ENCODE measurements around the gene KIF22.

Gene KIF22

GRCh38 chr16:29804020-29804419 is 13.5 kb downstream of the KIF22 start:
- DNase-seq (ENCODE audit: low read depth): no peak

DNA sequence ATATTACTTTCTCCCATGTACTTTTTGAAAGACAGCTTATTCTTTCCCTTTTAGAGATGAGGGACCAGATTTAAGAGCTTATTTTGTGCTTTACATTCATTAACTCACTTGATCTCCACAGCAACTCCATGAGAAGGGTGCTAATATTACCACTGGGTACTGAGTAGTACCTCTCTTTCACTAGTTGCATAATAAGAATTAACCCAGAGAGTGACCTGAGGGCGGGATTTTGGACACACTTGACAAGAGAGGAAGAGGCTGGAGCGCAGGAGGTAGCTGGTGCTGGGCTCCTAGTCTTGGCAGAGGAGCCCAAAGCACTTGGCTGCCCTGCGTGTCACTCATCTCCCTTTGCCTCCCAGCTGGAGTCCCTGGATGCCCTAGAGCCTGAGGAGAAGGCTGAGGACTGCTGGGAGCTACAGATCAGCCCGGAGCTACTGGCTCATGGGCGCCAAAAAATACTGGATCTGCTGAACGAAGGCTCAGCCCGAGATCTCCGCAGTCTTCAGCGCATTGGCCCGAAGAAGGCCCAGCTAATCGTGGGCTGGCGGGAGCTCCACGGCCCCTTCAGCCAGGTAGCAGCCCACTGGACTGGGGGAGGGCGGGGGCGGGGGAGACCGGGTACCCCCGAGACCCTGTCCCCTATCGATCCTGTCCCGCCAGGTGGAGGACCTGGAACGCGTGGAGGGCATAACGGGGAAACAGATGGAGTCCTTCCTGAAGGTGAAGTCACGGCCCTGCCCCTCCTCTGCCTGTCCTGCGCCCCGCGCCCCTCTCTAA is 14.1 kb downstream of the KIF22 start:
- DNase-seq (ENCODE audit: low read depth): no peak

DNA sequence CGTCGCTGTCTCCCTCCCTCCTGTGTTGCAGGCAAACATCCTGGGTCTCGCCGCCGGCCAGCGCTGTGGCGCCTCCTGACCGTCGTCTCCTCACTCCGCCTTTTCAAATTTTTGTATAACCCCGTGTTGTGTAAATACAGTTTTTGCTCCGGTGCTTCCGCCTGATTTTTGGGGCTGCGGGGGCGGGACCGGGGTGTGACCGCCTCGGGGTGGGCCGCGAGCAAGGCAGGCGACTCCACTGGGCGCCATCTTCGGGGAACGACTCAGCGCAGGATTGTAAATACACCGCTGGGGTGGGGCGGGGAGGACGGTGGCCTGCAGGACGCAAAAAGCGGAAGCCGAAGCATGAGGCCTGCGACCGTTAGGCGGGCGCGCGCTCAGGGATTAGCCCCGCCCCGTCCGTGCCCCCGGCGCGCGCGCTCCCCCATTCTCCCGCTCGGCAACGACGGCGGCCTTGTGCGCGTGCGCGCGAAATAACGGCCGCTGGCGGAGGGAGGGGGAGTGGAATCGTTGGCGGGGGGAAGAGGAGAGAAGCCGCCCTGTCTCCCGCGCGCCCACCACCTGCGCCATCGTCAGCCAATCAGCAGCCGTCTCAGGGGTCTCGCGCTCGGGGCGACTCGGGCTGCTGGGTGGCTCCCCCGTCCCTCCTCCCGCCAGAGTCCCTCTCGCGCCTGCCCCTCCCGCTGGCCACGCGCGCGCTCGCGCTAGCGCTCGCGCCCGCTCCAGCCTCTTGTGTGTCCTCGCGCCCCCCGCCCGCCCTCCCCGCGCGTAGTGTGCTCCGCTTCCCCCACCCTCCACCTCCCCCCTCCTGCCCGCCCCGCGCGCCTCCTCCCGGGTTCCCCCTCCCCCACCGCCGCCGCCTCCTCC is 14.9 kb downstream of the KIF22 start:
- peak; percentile 96 for DNase-seq (ENCODE audit: low read depth)

DNA sequence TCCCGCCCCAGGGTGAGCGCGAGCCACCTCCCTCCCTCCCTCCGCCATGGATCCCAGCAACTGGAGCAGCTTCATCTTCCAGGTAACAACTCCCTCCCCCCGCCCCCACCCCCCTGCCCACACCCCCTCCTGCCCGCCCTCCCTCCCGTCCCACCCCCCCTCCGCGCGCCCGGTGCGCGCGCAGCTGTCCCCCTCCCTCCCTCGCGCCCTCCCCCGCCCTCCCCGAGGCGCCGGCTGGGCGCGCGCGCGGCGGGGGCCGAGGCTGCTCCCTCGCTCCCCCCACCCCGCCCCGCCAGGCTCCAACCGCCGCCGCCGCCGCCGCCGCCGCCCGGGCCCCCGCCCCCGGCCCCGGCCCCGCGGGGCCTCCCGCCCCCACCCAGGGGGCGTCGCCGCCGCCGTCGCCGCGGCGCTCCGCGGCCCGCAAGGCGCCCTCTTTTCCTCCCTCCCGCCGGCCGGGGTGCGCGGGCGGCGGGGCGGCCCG is 15.6 kb downstream of the KIF22 start, which contains the start of gene MAZ:
Gene MAZ (plus strand): TSS at position 431 of the 481 bp plus-strand sequence. CDS start 173 bp downstream, outside the sequence.
- DNase-seq (ENCODE audit: low read depth): peak; percentile 71

GRCh38 chr16:29806641-29807425 is 16.3 kb downstream of the KIF22 start:
- peak; percentile 59 for DNase-seq (ENCODE audit: low read depth)

DNA sequence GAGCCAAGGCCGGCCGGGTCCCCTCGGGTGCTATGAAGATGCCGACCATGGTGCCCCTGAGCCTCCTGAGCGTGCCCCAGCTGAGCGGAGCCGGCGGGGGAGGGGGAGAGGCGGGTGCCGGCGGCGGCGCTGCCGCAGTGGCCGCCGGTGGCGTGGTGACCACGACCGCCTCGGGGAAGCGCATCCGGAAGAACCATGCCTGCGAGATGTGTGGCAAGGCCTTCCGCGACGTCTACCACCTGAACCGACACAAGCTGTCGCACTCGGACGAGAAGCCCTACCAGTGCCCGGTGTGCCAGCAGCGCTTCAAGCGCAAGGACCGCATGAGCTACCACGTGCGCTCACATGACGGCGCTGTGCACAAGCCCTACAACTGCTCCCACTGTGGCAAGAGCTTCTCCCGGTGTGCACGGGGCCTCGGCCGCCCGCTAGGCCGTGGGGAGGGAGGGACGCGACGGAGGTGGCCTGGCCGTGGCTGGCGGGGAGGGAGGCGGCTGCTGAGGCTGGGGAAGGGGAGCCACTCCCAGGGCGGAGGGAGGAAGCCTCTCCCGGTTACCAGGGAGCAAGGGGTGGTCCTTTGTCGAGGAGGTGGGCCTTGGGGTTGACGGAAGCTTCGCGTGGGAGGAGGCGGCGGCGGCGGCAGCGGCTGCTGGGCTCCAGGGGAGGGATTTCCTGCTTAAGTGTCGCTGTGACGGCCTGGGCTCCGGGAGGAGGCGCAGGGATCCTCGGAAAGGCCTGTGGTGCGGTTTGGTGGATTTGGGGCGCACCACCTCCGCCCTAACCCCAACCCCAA is 17.1 kb downstream of the KIF22 start:
- peak; percentile 87 for DNase-seq (ENCODE audit: low read depth)

- no peak for DNase-seq (ENCODE audit: low read depth)
Measured at GRCh38 chr16:29808219-29808900, 17.8 kb downstream of the KIF22 start.

DNA sequence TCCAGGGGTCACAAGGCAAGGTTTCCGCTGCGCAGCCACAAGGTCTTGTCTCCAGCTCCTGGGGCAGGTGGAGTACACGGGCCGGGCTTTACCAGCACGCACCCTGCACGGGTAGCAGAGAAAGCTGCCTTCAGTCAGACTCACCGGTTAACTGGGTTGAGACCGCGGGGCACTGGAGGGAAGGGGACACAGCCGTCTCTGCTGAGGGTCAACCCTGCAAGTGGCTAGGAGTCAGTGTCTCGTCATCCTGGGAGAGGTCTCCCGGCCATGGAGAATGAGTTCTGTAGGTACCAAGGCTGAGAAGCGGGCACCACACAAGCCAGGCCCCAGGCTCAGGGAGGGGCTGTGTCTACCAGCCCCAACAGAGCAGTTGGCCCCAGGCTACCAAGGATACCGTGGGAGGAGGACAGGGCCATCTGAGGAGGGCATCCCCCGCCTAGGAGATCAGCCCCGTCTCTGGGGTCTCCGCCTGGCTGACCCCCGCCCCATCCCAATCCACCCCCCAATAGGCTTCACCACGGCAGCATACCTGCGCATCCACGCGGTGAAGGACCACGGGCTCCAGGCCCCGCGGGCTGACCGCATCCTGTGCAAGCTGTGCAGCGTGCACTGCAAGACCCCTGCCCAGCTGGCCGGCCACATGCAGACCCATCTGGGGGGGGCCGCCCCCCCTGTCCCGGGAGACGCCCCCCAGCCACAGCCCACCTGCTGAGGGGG is 18.6 kb downstream of the KIF22 start:
- no peak for DNase-seq (ENCODE audit: low read depth)

DNA sequence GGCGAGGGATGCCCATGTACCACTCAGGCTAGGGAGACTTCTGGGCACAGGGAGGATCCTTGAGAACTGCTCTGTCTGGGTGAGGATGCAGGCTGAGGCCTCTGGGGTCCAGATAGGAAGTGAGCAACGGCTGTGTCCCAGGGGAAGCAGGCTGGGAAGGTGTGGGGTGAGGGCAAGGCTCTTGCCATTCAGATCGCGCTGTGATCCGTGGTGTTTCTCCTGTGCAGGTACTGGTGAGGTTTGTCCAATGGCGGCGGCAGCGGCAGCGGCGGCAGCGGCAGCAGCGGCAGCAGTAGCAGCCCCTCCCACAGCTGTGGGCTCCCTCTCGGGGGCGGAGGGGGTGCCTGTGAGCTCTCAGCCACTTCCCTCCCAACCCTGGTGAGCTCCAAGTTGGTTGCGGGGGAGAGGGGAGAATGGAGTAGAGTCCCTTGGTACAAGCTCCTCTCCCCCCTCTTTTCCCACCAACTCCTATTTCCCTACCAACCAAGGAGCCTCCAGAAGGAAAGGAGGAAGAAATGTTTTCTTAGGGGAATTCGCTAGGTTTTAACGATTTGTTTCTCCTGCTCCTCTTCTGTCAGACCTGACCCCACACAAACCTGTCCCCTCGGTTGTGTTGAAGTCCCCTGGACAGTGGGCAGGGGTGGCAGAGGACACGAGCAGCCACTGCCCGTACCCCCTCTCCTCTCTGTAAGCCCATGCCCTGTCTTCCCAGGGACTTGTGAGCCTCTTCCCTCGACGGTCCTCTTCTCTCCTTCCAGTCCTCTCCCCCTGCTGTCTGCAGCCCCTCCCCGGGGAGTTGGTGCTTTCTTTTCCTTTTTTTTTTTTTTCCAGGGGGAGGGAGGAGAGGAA is 19.5 kb downstream of the KIF22 start:
- no peak for DNase-seq (ENCODE audit: low read depth)

- DNase-seq (ENCODE audit: low read depth): no peak
Measured at GRCh38 chr16:29810699-29811169, 20.2 kb downstream of the KIF22 start.

- DNase-seq (ENCODE audit: low read depth): peak; percentile 69
Measured at GRCh38 chr16:29811170-29811895, 20.8 kb downstream of the KIF22 start.

DNA sequence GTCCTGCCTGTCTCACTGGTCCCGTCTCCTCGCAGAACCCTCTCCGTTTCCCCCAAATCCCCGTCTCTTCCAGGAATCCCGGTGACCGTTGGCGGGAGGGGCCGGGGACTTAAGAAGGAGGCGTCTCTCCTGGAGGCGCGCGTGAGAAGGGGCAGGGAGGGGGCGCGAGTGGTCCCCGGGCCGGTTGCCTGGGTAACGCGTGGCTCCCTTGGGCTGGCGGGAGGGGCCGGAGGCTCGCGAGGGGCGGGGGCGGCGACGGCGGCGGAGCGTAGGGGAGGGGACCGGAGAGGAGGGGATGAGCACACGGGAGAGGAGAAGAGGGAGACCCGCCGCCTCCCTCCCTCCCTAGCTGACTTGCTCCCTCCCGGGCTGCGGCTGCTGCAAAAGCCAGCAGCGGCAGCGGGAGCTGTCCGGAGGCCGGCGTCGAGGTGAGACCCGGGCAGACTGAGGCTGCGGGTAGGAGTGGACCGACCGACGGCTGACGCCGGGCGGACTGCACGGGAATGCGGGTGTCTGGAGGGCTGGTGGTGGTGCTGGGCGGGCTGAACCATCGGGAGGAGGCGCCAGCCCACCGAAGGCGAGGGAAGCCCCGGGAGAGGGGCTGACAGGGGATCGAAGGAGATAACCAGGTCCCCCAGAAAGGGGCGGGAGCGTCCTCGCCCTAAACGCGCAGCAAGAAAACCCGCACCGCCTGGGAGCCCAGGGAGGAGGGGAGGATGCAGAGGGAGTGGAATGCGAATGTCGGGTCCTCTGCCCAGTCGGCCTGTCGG is 21.5 kb downstream of the KIF22 start, which contains the start of gene PRRT2:
Gene PRRT2 (plus strand): TSS at position 298 of the 770 bp plus-strand sequence. CDS start 862 bp downstream, outside the sequence.
- DNase-seq (ENCODE audit: low read depth): no peak

DNA sequence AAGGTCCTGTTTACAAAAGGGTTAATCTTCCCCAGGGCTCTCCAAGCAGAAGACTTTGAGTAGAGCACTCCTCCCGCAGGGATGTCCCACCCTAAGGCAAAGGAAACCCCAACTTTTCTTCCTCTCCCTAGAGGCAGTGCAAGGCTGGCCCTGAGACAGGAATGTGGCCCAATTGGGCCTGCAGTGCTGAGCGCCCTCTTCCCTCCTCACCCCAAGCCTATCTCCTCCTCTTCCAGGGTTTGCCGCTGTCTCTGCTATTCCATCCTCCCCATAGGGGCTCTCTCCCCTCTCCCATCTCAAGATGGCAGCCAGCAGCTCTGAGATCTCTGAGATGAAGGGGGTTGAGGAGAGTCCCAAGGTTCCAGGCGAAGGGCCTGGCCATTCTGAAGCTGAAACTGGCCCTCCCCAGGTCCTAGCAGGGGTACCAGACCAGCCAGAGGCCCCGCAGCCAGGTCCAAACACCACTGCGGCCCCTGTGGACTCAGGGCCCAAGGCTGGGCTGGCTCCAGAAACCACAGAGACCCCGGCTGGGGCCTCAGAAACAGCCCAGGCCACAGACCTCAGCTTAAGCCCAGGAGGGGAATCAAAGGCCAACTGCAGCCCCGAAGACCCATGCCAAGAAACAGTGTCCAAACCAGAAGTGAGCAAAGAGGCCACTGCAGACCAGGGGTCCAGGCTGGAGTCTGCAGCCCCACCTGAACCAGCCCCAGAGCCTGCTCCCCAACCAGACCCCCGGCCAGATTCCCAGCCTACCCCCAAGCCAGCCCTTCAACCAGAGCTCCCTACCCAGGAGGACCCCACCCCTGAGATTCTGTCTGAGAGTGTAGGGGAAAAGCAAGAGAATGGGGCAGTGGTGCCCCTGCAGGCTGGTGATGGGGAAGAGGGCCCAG is 22.4 kb downstream of the KIF22 start:
- no peak for DNase-seq (ENCODE audit: low read depth)

DNA sequence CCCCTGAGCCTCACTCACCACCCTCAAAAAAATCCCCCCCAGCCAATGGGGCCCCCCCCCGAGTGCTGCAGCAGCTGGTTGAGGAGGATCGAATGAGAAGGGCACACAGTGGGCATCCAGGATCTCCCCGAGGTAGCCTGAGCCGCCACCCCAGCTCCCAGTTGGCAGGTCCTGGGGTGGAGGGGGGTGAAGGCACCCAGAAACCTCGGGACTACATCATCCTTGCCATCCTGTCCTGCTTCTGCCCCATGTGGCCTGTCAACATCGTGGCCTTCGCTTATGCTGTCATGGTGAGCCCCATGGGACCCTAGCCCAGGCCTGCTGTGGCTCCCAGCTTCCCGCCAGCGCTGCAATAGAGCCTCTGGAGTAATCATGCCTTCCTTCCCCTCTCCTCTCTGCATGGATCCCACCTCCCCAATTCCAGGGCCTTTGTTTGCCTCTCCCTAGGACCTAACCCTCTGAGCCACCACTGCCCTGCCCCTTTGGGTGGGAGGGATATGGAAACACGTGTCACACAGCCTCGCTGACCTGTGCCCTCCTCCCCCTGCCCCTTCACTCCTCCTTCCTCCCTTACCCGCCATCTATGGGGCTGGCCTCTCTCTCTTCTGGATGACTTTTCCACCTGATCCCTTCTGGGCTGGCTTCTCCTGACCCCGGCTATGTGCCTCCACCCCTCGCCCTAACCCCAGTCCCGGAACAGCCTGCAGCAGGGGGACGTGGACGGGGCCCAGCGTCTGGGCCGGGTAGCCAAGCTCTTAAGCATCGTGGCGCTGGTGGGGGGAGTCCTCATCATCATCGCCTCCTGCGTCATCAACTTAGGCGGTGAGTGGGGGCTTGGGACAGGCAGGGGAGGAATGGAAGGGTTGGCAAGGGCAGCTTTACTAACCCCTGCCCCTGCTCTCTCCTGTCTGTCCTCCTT is 23.4 kb downstream of the KIF22 start:
- DNase-seq (ENCODE audit: low read depth): no peak

DNA sequence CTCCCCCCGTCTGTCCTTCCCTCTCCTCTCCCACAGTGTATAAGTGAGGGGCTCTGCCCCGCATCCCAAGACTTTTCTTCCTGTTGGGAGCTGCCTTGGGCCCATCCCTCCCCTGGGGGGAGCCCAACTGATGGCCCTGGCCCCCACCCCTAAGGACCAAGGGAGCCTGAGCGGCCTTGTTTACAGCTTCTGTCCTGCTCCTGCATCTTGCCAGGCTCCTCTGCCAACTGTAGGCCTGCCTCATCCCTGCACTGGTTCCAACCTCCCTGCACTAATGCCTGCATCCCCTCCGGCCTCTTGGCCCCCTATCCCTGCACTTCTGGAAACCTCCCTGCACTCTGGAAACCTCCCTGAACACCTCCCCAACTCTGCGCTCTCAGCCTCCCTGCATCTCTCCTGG is 24.0 kb downstream of the KIF22 start:
- DNase-seq (ENCODE audit: low read depth): no peak

Measured in activated T-cell treated with anti-CD3 and anti-CD28 coated beads for 24 hours (primary cell).